Neural progenitor cell (in vitro differentiated cells): ENCODE measurements around the gene AMBRA1. TPM values are rescaled to one million over a fixed set of nuclear protein-coding genes. Genes with fewer than 3 reads are reported as not detected.

Source experiments
- DNase-seq: peaks from one replicate; pipeline ENCODE4 v3.0.0-alpha.2; 2016; ENCODE audit warnings: low spot score
- H2AFZ ChIP-seq: fragments of 200-600 bp; sonication (generic); replicated peaks from 2 replicates; pipeline ENCODE4 v1.6.1; 2016; ENCODE audit warnings: antibody characterized with exemption
- H3F3A ChIP-seq: fragments of 200-600 bp; sonication (generic); 2 replicates; pipeline ENCODE4 v1.6.1; 2016; ENCODE audit warnings: antibody characterized with exemption, low read depth
- H3K27ac ChIP-seq: fragments of 200-600 bp; sonication (generic); 2 replicates; pipeline ENCODE4 v1.5.1; 2016; ENCODE audit warnings: mild to moderate bottlenecking
- H3K27me3 ChIP-seq: fragments of 200-600 bp; sonication (generic); 2 replicates; pipeline ENCODE4 v1.6.1; 2016; ENCODE audit warnings: mild to moderate bottlenecking, moderate library complexity
- H3K36me3 ChIP-seq: fragments of 200-600 bp; sonication (generic); 2 replicates; pipeline ENCODE4 v1.5.1; 2016
- H3K4me1 ChIP-seq: fragments of 200-600 bp; sonication (generic); 2 replicates; pipeline ENCODE4 v1.6.1; 2016; ENCODE audit warnings: mixed run types
- H3K4me2 ChIP-seq: fragments of 200-600 bp; sonication (generic); 2 replicates; pipeline ENCODE4 v1.6.1; 2016
- H3K4me3 ChIP-seq: fragments of 200-600 bp; sonication (generic); 2 replicates; pipeline ENCODE4 v1.5.1; 2016
- H3K79me2 ChIP-seq: fragments of 200-600 bp; sonication (generic); 2 replicates; pipeline ENCODE4 v1.6.1; 2016; ENCODE audit warnings: low read depth
- H3K9ac ChIP-seq: fragments of 200-600 bp; sonication (generic); 2 replicates; pipeline ENCODE4 v1.6.1; 2016
- H3K9me3 ChIP-seq: fragments of 200-600 bp; sonication (generic); 2 replicates; pipeline ENCODE4 v1.5.1; 2016; ENCODE audit warnings: low read depth
- H4K20me1 ChIP-seq: fragments of 200-600 bp; sonication (generic); 2 replicates; pipeline ENCODE4 v1.6.1; 2016; ENCODE audit warnings: low read depth
- H3K27ac Mint-ChIP-seq: 3 replicates; pipeline ENCODE4 v1.8.0; 2021; ENCODE audit warnings: mixed read lengths
- H3K27me3 Mint-ChIP-seq: 2 replicates; pipeline ENCODE4 v1.8.0; 2022; ENCODE audit warnings: low read depth, mild to moderate bottlenecking, inconsistent platforms, moderate library complexity, mixed read lengths; ENCODE audit not compliant: insufficient read depth
- H3K36me3 Mint-ChIP-seq: 3 replicates; pipeline ENCODE4 v1.8.0; 2021; ENCODE audit warnings: mixed read lengths
- H3K4me1 Mint-ChIP-seq: 3 replicates; pipeline ENCODE4 v1.8.0; 2021; ENCODE audit warnings: mixed read lengths
- H3K4me3 Mint-ChIP-seq: 3 replicates; pipeline ENCODE4 v1.8.0; 2021; ENCODE audit warnings: mild to moderate bottlenecking, moderate library complexity, mixed read lengths
- H3K9me3 Mint-ChIP-seq: 3 replicates; pipeline ENCODE4 v1.8.0; 2020; ENCODE audit warnings: mixed read lengths
- CTCF ChIP-seq: fragments of 200-600 bp; sonication (generic); IDR thresholded peaks from 2 replicates; pipeline ENCODE4 v1.5.1; 2017; ENCODE audit warnings: antibody characterized with exemption, mild to moderate bottlenecking
- EZH2 ChIP-seq: fragments of 200-600 bp; sonication (generic); IDR thresholded peaks from 2 replicates; pipeline ENCODE4 v1.6.1; 2017; ENCODE audit warnings: antibody characterized with exemption, mild to moderate bottlenecking, moderate library complexity
- EZH2phosphoT487 ChIP-seq: fragments of 200-600 bp; sonication (generic); IDR thresholded peaks from 2 replicates; pipeline ENCODE4 v1.6.1; 2017; ENCODE audit warnings: antibody characterized with exemption
- total RNA-seq: library from RNA; depleted of rRNA; stranded (reverse); fragments of >200 nt; gene quantifications from 2 replicates; pipeline ENCODE4 v1.2.3, GENCODE V29; 2015; ENCODE audit warnings: low replicate concordance

AMBRA1 gene
- total RNA-seq, 1 donor from 2014 or later = 20.7 TPM

- Histone ChIP-seq H3K4me2 (peak overlapping the region; percentile 89), H3K27ac (no peak overlapping the region), H2AFZ (no peak overlapping the region), H3F3A (peaks cover 23% of the 10 kb centered on the region), H3K79me2 (peaks cover 2% of the 10 kb centered on the region), H3K4me1 (peaks cover 29% of the 10 kb centered on the region), H4K20me1 (peaks cover 61% of the 10 kb centered on the region), H3K4me3 (no peak overlapping the region), H3K27me3 (peaks cover 64% of the 10 kb centered on the region), H3K9me3 (no peaks in the 10 kb centered on the region), H3K9ac (no peak overlapping the region), H3K36me3 (no peaks in the 10 kb centered on the region)
- peak overlapping the region; percentile 58 for H3K4me3 Mint-ChIP-seq
- TF ChIP-seq EZH2phosphoT487 (no peak), CTCF (no peak), EZH2 (no peak)
- peaks cover 43% of the 10 kb centered on the region for H3K4me1 Mint-ChIP-seq
- DNase-seq = no peak
- peaks cover 49% of the 10 kb centered on the region for H3K27me3 Mint-ChIP-seq
- H3K9me3 Mint-ChIP-seq = peaks cover 2% of the 10 kb centered on the region
- peaks cover 7% of the 10 kb centered on the region for H3K36me3 Mint-ChIP-seq
- H3K27ac Mint-ChIP-seq = no peak overlapping the region
Measured at GRCh38 chr11:46387919-46388618, 205.8 kb downstream of the AMBRA1 start.

- Histone ChIP-seq H3K9ac (no peak overlapping the region), H3K27ac (no peak overlapping the region), H2AFZ (no peak overlapping the region), H4K20me1 (peaks cover 62% of the 10 kb centered on the region), H3K27me3 (peaks cover 58% of the 10 kb centered on the region), H3K9me3 (no peaks in the 10 kb centered on the region), H3K36me3 (no peaks in the 10 kb centered on the region), H3K4me2 (no peak overlapping the region), H3K4me3 (no peak overlapping the region), H3K4me1 (peaks cover 35% of the 10 kb centered on the region), H3F3A (peaks cover 26% of the 10 kb centered on the region), H3K79me2 (peaks cover 8% of the 10 kb centered on the region)
- Mint-ChIP-seq H3K27ac (no peak overlapping the region), H3K27me3 (peaks cover 43% of the 10 kb centered on the region), H3K4me1 (peaks cover 42% of the 10 kb centered on the region), H3K9me3 (peaks cover 2% of the 10 kb centered on the region), H3K4me3 (peak overlapping the region; percentile 67), H3K36me3 (peaks cover 7% of the 10 kb centered on the region)
- DNase-seq = no peak
- TF ChIP-seq CTCF = no peak
- TF ChIP-seq EZH2 = no peak
- TF ChIP-seq EZH2phosphoT487 = no peak
Measured at GRCh38 chr11:46387456-46387855, 206.4 kb downstream of the AMBRA1 start.

- Histone ChIP-seq H3K27me3 (peaks cover 50% of the 10 kb centered on the region), H3K4me3 (no peak overlapping the region), H3F3A (peaks cover 19% of the 10 kb centered on the region), H3K9ac (no peak overlapping the region), H3K9me3 (no peaks in the 10 kb centered on the region), H3K36me3 (no peaks in the 10 kb centered on the region), H3K79me2 (peaks cover 16% of the 10 kb centered on the region), H2AFZ (no peak overlapping the region), H3K4me1 (peaks cover 35% of the 10 kb centered on the region), H3K4me2 (no peak overlapping the region), H4K20me1 (peaks cover 66% of the 10 kb centered on the region), H3K27ac (no peak overlapping the region)
- Mint-ChIP-seq H3K27ac (no peak overlapping the region), H3K4me3 (no peak overlapping the region), H3K27me3 (peaks cover 43% of the 10 kb centered on the region), H3K9me3 (peaks cover 2% of the 10 kb centered on the region), H3K4me1 (peaks cover 42% of the 10 kb centered on the region), H3K36me3 (peaks cover 7% of the 10 kb centered on the region)
- DNase-seq = no peak
- TF ChIP-seq CTCF = no peak
- no peak for TF ChIP-seq EZH2
- TF ChIP-seq EZH2phosphoT487 = no peak
Measured at GRCh38 chr11:46386674-46387073, 207.1 kb downstream of the AMBRA1 start.
